Activated CD4-positive, alpha-beta T cell treated with anti-CD3 and anti-CD28 coated beads for 36 hours (primary cell): ENCODE measurements around the gene AXIN2. TPM values are rescaled to one million over a fixed set of nuclear protein-coding genes. Genes with fewer than 3 reads are reported as not detected.

Source experiments
- ATAC-seq: fragments of 200-7000 bp; cut with Tn5 transposase; one replicate; pipeline ENCODE4 v1.10.0; 2021; ENCODE audit warnings: mild to moderate bottlenecking, moderate library complexity
- CTCF ChIA-PET: fragments of 350-600 bp; sonication (Branson Sonifier 250); formaldehyde crosslinking; loops from one replicate; lab custom pipeline; 2021; ENCODE audit warnings: antibody characterized with exemption; lab: Charles Lee
- POLR2A ChIA-PET: fragments of 350-600 bp; sonication (Branson Sonifier 250); formaldehyde crosslinking; loops from one replicate; lab custom pipeline; 2021; ENCODE audit warnings: antibody characterized with exemption, inconsistent platforms; lab: Charles Lee
- DNase-seq: peaks from one replicate; pipeline ENCODE4 v3.0.0-alpha.2; 2020
- H3K27ac Mint-ChIP-seq: one replicate; pipeline ENCODE4 v1.8.0; 2021; ENCODE audit warnings: mixed read lengths
- H3K27me3 Mint-ChIP-seq: one replicate; pipeline ENCODE4 v1.8.0; 2021; ENCODE audit warnings: mixed read lengths
- H3K36me3 Mint-ChIP-seq: one replicate; pipeline ENCODE4 v1.8.0; 2021; ENCODE audit warnings: low read depth, mixed read lengths
- H3K4me1 Mint-ChIP-seq: one replicate; pipeline ENCODE4 v1.8.0; 2021; ENCODE audit warnings: mixed read lengths
- H3K4me3 Mint-ChIP-seq: one replicate; pipeline ENCODE4 v1.8.0; 2021; ENCODE audit warnings: mild to moderate bottlenecking, moderate library complexity, mixed read lengths
- H3K9me3 Mint-ChIP-seq: one replicate; pipeline ENCODE4 v1.8.0; 2021; ENCODE audit warnings: low read depth, mixed read lengths
- intact Hi-C, 2 experiments: fragments of 100-400 bp; cut with DNase I in 1 of 2; cut with micrococcal nuclease in 1 of 2; formaldehyde crosslinking; loops; one replicate each; pipeline versions ENCODE4 v1.14.2 to v1.15.1; 2022 to 2024; cut with DNase I, micrococcal nuclease
- total RNA-seq, 2 experiments: library from RNA; stranded (reverse); gene quantifications; one replicate each; pipeline ENCODE4 v1.2.3, GENCODE V29; 2021

Gene AXIN2
- total RNA-seq, 2 experiments from 2014 or later = 2.6 to 3.0 TPM

GRCh38 chr17:65583921-65584603, 22.6 kb upstream of the AXIN2 start:
- intact Hi-C loops = loop anchor here in 1 of 2 experiments (1.0 kb wide), 3 partner anchors 23 to 216 kb away; partner anchors contain the start of gene AXIN2
- DNase-seq = no peak

GRCh38 chr17:65576939-65577338, 15.5 kb upstream of the AXIN2 start:
- ATAC-seq (no peak), DNase-seq (no peak)
- H3K27ac Mint-ChIP-seq = no peak overlapping the region
- ChIA-PET CTCF (no interaction called here), POLR2A (no interaction called here)
- H3K27me3 Mint-ChIP-seq = no peaks in the 10 kb centered on the region
- intact Hi-C loops = no loop called here
- H3K9me3 Mint-ChIP-seq = no peaks in the 10 kb centered on the region
- H3K4me1 Mint-ChIP-seq = peaks cover 4% of the 10 kb centered on the region
- no peak overlapping the region for H3K4me3 Mint-ChIP-seq
- H3K36me3 Mint-ChIP-seq = no peaks in the 10 kb centered on the region

More at GRCh38 chr17:65583921-65584603, 22.6 kb upstream of the AXIN2 start:
- no peaks in the 10 kb centered on the region for H3K27me3 Mint-ChIP-seq
- H3K27ac Mint-ChIP-seq = peak overlapping the region; percentile 72
- H3K36me3 Mint-ChIP-seq = no peaks in the 10 kb centered on the region
- CTCF ChIA-PET = no interaction called here
- POLR2A ChIA-PET = interaction anchor here (0.6 kb wide), 1 partner anchor 73 kb away, joined by 3 read pairs; no protein-coding TSS in a partner anchor
- H3K4me3 Mint-ChIP-seq = no peak overlapping the region
- no peaks in the 10 kb centered on the region for H3K9me3 Mint-ChIP-seq
- peak; percentile 6 for ATAC-seq
- peaks cover 43% of the 10 kb centered on the region for H3K4me1 Mint-ChIP-seq

DNA sequence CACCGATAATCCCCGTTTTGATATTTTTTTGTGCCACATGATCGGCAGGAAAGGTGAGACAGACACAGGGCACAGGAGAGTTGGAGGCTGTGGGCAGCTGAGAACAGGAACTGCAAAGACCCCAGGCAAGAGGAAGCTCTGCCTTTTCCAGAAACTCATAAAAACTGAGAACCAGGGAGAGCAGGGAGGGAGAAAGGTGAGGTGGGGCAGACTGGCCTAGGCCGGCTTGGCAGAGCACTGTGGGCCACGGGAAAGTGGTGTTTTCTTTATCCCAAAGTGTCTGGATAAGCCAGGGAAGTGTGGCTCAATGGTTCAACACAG, 11.8 kb upstream of the AXIN2 start:
- Mint-ChIP-seq H3K4me1 (no peaks in the 10 kb centered on the region), H3K36me3 (no peaks in the 10 kb centered on the region), H3K27me3 (no peaks in the 10 kb centered on the region), H3K4me3 (no peak overlapping the region), H3K27ac (no peak overlapping the region), H3K9me3 (no peaks in the 10 kb centered on the region)
- POLR2A ChIA-PET = no interaction called here
- DNase-seq (no peak), ATAC-seq (no peak)
- CTCF ChIA-PET = no interaction called here
- intact Hi-C loops = no loop called here

- no peak for ATAC-seq
- no peaks in the 10 kb centered on the region for H3K36me3 Mint-ChIP-seq
- CTCF ChIA-PET = interaction anchor here (1.1 kb wide), 1 partner anchor 15 kb away, joined by 3 read pairs; no protein-coding TSS in a partner anchor
Observed at GRCh38 chr17:65572581-65573281, 11.3 kb upstream of the AXIN2 start.

GRCh38 chr17:65572186-65572580, 10.7 kb upstream of the AXIN2 start:
- ChIA-PET POLR2A (no interaction called here), CTCF (interaction anchor here (1.1 kb wide), 1 partner anchor 15 kb away, joined by 3 read pairs; no protein-coding TSS in a partner anchor)
- intact Hi-C loops = no loop called here
- Mint-ChIP-seq H3K27me3 (no peaks in the 10 kb centered on the region), H3K27ac (no peak overlapping the region), H3K4me3 (no peak overlapping the region), H3K36me3 (no peaks in the 10 kb centered on the region), H3K9me3 (no peaks in the 10 kb centered on the region), H3K4me1 (no peaks in the 10 kb centered on the region)
- DNase-seq (no peak), ATAC-seq (no peak)

More at GRCh38 chr17:65572581-65573281, 11.3 kb upstream of the AXIN2 start:
- Mint-ChIP-seq H3K27ac (no peak overlapping the region), H3K9me3 (no peaks in the 10 kb centered on the region), H3K27me3 (no peaks in the 10 kb centered on the region), H3K4me3 (no peak overlapping the region), H3K4me1 (no peaks in the 10 kb centered on the region)
- intact Hi-C loops = no loop called here
- POLR2A ChIA-PET = no interaction called here
- no peak for DNase-seq

DNA sequence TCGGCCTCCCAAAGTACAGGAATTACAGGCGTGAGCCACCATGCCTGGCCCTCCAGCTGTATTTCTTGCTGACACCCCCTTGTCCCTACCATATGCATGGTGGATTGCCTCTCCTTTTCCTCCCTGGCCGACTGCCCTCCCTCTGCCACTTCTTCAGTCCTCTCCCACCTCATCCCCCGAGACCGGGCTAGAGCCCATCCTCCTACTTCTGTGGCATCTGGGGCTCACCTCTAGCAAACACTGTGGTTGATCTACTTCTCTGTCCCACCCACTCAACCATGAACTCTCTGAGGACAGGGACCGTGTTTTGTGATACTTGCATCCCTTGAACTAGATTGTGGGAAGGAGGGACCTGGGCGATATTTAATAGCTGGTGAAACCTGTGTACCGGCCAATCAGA, 7.5 kb upstream of the AXIN2 start:
- no peak overlapping the region for H3K4me3 Mint-ChIP-seq
- DNase-seq (no peak), ATAC-seq (no peak)
- POLR2A ChIA-PET = interaction anchor here (0.6 kb wide), 1 partner anchor 45 kb away, joined by 5 read pairs; no protein-coding TSS in a partner anchor
- peaks cover 5% of the 10 kb centered on the region for H3K4me1 Mint-ChIP-seq
- H3K36me3 Mint-ChIP-seq = no peaks in the 10 kb centered on the region
- no peaks in the 10 kb centered on the region for H3K27me3 Mint-ChIP-seq
- H3K9me3 Mint-ChIP-seq = no peaks in the 10 kb centered on the region
- intact Hi-C loops = no loop called here
- CTCF ChIA-PET = interaction anchor here (0.9 kb wide), 1 partner anchor 13 kb away, joined by 3 read pairs; no protein-coding TSS in a partner anchor
- H3K27ac Mint-ChIP-seq = no peak overlapping the region

DNA sequence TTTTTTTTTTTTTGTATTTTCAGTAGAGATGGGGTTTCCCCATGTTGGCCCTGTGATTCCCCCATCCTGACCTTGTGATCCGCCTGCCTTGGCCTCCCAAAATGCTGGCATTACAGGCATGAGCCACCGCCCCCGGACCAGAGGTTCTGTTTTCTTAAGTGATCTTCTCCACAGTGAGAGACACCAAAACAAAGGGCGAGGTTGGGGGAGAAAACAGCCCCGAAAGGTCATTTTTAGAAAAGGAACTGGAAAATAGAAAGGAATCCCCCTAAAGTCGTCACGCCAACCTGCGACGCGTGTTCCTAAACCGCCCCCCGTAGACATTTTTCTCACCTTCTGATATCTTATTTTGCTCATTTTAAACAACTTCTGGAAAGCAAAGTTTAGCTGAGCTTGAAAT, 6.1 kb upstream of the AXIN2 start:
- CTCF ChIA-PET = interaction anchor here (0.6 to 0.7 kb wide), 2 partner anchors 9 to 178 kb away, joined by 3 read pairs; no protein-coding TSS in a partner anchor
- intact Hi-C loops = no loop called here
- Mint-ChIP-seq H3K27ac (no peak overlapping the region), H3K9me3 (no peaks in the 10 kb centered on the region), H3K4me1 (peaks cover 16% of the 10 kb centered on the region), H3K27me3 (no peaks in the 10 kb centered on the region), H3K36me3 (no peaks in the 10 kb centered on the region), H3K4me3 (no peak overlapping the region)
- ATAC-seq (no peak), DNase-seq (no peak)
- POLR2A ChIA-PET = no interaction called here

GRCh38 chr17:65565559-65565958, 4.1 kb upstream of the AXIN2 start:
- DNase-seq (no peak), ATAC-seq (no peak)
- POLR2A ChIA-PET = interaction anchor here (0.7 kb wide), 1 partner anchor 1824 kb away, joined by 3 read pairs; no protein-coding TSS in a partner anchor
- intact Hi-C loops = no loop called here
- Mint-ChIP-seq H3K4me1 (peaks cover 23% of the 10 kb centered on the region), H3K4me3 (no peak overlapping the region), H3K27me3 (no peaks in the 10 kb centered on the region), H3K36me3 (peaks cover 3% of the 10 kb centered on the region), H3K27ac (no peak overlapping the region), H3K9me3 (no peaks in the 10 kb centered on the region)
- CTCF ChIA-PET = no interaction called here

DNA sequence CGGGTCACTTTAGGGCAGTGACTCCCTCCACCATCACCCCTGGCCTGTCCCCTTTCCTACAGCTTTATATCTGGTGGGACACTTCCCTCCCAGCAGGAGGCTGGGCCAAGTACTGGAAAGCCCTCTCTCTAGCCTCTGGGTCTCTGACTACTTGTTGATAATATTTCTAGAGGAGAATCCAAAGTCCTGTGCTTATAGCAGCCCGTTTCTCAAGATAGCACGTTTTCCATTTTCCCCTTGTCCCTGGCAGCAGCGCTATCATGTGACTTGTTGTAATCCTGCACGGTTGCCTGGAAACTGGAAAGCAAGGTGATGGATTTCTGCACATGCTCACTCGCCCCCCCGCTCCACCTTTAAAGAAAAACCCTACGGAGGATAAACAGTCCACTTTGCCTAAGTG, 3.3 kb upstream of the AXIN2 start:
- intact Hi-C loops = no loop called here
- ChIA-PET POLR2A (no interaction called here), CTCF (no interaction called here)
- DNase-seq (no peak), ATAC-seq (no peak)
- Mint-ChIP-seq H3K4me3 (no peak overlapping the region), H3K4me1 (peaks cover 23% of the 10 kb centered on the region), H3K36me3 (peaks cover 3% of the 10 kb centered on the region), H3K27me3 (no peaks in the 10 kb centered on the region), H3K27ac (no peak overlapping the region), H3K9me3 (no peaks in the 10 kb centered on the region)

DNA sequence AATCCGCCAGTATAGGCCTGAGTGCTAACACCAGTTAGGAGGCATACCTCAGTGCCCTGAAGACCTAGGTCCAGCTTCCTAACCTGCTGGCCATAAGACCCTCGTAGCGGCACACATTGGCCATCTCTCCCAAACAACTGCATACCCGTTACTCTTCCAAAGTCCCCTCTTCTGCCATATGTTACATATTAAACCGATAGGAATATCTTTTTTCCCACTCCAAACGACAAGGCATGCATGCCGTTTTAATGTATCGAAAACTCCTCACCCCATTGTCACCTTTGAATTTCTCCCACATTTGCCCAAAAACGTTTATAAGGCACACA, 721 bp upstream of the AXIN2 start:
- intact Hi-C loops = no loop called here
- Mint-ChIP-seq H3K27me3 (peaks cover 4% of the 10 kb centered on the region), H3K9me3 (no peaks in the 10 kb centered on the region), H3K27ac (no peak overlapping the region), H3K4me1 (peaks cover 28% of the 10 kb centered on the region), H3K4me3 (no peak overlapping the region), H3K36me3 (peaks cover 3% of the 10 kb centered on the region)
- DNase-seq (no peak), ATAC-seq (no peak)
- CTCF ChIA-PET = no interaction called here
- POLR2A ChIA-PET = no interaction called here

- Mint-ChIP-seq H3K4me3 (no peak overlapping the region), H3K27me3 (peaks cover 4% of the 10 kb centered on the region), H3K4me1 (peaks cover 28% of the 10 kb centered on the region), H3K9me3 (no peaks in the 10 kb centered on the region), H3K36me3 (peaks cover 3% of the 10 kb centered on the region), H3K27ac (no peak overlapping the region)
- ChIA-PET POLR2A (no interaction called here), CTCF (no interaction called here)
- DNase-seq (peak; percentile 86), ATAC-seq (peak; percentile 31)
- intact Hi-C loops = loop anchor here (1.0 to 2.0 kb wide), 4 partner anchors 23 to 586 kb away; no protein-coding TSS in a partner anchor
Observed at GRCh38 chr17:65560628-65561451, 608 bp downstream of the AXIN2 start.
